Measurements from ENCODE around the gene TSC2.

Gene TSC2

DNA sequence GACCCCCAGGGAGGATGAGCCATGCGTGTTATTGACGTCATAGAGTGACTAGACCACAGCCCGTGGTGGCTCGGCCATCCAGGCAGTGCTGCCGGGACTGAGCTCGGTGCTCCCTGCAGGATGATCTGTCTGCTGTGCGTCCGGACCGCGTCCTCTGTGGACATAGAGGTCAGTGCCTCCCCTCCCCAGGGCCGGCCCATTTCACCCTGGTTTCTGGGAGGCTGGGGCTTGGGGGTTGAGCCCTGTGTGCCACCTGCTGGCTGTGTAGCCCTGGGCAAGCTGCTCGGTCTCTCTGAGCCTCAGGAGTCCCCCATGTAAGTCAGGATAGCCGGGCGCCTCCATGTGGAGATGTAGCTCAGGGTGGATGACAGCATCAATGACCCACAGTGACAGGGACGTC, 8.3 kb downstream of the TSC2 start:
- Mint-ChIP-seq H3K36me3 (ENCODE audit: low read depth) (peaks cover 4% of the 10 kb centered on the region), H3K4me3 (no peak overlapping the region), H3K9me3 (no peaks in the 10 kb centered on the region)

DNA sequence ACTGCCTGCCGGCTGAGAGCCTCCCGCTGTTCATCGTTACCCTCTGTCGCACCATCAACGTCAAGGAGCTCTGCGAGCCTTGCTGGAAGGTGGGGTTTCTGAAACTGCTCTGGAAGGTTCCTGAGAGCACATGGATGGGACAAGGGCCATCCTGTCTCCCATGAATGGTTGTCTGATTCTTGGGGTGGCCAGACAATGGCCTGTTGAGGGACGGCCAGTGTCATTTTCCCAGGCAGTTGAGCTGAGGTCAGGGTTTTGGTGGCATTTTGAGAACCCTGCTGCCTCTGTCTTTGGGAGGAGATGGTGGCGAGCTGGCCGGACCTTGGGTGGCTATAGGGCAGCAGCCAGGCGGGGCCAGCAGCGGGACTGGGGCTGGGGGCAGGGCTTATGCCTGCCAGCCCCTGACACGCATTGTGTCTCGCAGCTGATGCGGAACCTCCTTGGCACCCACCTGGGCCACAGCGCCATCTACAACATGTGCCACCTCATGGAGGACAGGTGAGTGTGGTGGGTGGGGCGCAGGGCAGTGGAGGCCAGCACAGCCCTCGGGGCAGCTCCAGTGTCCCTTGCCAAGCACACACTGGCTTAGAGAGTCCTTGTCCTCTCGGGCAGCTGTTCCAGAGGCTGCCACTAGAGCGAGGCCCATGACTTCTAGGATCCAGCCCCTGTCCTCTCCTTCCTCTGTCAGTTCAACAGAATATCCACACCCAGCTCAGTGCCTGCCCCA, 9.1 kb downstream of the TSC2 start:
- Mint-ChIP-seq H3K4me1 (ENCODE audit: low read depth) (no peaks in the 10 kb centered on the region), H3K27ac (no peak overlapping the region), H3K27me3 (ENCODE audit: low read depth) (no peaks in the 10 kb centered on the region), H3K4me3 (no peak overlapping the region), H3K9me3 (no peaks in the 10 kb centered on the region), H3K36me3 (ENCODE audit: low read depth) (peaks cover 4% of the 10 kb centered on the region)
- no peak for DNase-seq (ENCODE audit: low spot score)

More for the DNA sequence above, 8.3 kb downstream of the TSC2 start:
- no peaks in the 10 kb centered on the region for H3K27me3 Mint-ChIP-seq (ENCODE audit: low read depth)
- DNase-seq (ENCODE audit: low spot score), result no peak
- H3K27ac Mint-ChIP-seq, result no peak overlapping the region
- H3K4me1 Mint-ChIP-seq (ENCODE audit: low read depth), result no peaks in the 10 kb centered on the region

DNA sequence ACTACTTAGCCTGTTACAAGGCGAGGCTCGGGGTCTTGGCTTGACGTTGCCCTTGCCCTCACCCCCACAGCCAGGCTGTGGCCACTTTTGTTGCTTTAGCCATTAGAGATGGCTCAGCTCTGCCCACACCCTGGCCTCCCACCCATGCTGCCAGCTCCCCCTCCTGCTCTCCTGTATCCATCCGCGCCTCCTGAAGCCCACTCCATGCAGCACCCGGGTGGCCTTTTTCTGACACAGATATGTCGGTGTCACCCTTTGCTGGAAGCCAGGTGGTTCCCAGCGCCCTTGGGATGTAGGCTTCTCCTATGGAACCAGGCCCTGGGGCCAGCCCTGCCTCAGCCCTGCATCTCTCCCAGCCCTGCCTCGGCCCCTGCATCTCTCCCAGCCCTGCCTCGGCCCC, 9.7 kb downstream of the TSC2 start:
- no peak overlapping the region for H3K4me3 Mint-ChIP-seq
- peaks cover 3% of the 10 kb centered on the region for H3K36me3 Mint-ChIP-seq (ENCODE audit: low read depth)
- no peak overlapping the region for H3K27ac Mint-ChIP-seq
- no peaks in the 10 kb centered on the region for H3K4me1 Mint-ChIP-seq (ENCODE audit: low read depth)
- no peaks in the 10 kb centered on the region for H3K9me3 Mint-ChIP-seq
- no peak for DNase-seq (ENCODE audit: low spot score)
- no peaks in the 10 kb centered on the region for H3K27me3 Mint-ChIP-seq (ENCODE audit: low read depth)

DNA sequence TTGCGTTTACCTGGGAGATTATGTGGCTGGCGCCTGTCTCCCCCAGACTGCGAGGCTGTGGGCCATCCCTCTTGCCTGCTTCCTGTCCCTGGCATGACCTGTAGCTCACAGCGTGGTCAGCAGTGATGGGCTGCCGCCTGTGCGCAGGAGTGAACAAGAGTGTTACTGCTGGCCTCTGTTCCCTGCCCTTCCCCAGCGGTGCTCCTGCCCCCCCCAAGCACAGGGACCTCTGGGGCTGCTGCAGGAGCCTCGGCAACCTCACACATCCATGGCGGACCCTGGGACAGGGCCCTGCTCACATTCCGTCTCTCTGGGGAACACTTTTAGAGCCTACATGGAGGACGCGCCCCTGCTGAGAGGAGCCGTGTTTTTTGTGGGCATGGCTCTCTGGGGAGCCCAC, 10.6 kb downstream of the TSC2 start:
- no peak overlapping the region for H3K4me3 Mint-ChIP-seq
- no peaks in the 10 kb centered on the region for H3K4me1 Mint-ChIP-seq (ENCODE audit: low read depth)
- H3K27ac Mint-ChIP-seq, result no peak overlapping the region
- H3K36me3 Mint-ChIP-seq (ENCODE audit: low read depth), result peaks cover 1% of the 10 kb centered on the region
- no peaks in the 10 kb centered on the region for H3K9me3 Mint-ChIP-seq
- H3K27me3 Mint-ChIP-seq (ENCODE audit: low read depth), result no peaks in the 10 kb centered on the region
- no peak for DNase-seq (ENCODE audit: low spot score)

DNA sequence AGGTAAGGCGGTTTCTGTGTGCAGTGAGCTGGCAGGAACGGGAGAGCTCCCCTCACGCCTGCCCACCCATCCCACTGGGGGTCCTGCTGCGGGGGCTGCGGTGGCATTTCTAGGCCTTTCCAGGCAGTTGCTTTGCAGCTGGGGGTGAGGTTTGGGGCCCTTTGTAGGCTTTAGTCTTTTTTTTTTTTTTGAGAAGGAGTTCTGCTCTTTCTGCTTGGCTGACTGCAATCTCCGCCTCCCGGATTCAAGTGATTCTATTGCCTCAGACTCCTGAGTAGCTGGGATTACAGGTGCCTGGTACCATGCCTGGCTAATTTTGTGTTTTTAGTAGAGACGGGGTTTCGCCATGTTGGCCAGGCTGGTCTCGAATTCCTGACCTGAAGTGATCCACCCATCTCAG, 11.1 kb downstream of the TSC2 start:
- Mint-ChIP-seq H3K4me3 (no peak overlapping the region), H3K27me3 (ENCODE audit: low read depth) (no peaks in the 10 kb centered on the region), H3K27ac (no peak overlapping the region), H3K36me3 (ENCODE audit: low read depth) (peaks cover 1% of the 10 kb centered on the region), H3K4me1 (ENCODE audit: low read depth) (no peaks in the 10 kb centered on the region), H3K9me3 (no peaks in the 10 kb centered on the region)
- no peak for DNase-seq (ENCODE audit: low spot score)

DNA sequence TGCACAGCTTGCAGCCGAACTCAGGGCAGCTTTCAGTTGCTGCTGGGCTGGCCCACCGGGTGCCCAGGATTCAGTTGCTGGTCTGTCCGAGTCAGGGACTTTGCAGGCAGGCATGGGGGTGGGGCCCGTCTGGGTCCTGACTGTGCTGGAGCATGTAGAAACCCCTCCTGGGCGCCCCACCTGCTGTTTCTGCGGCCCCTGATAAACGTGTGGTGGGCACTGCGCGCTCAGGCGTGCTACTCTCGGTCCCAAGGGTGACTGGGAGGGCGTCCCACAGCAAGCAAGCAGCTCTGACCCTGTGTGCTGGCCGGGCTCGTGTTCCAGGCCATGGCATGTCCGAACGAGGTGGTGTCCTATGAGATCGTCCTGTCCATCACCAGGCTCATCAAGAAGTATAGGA, 12.6 kb downstream of the TSC2 start:
- no peak for DNase-seq (ENCODE audit: low spot score)
- no peaks in the 10 kb centered on the region for H3K9me3 Mint-ChIP-seq
- no peaks in the 10 kb centered on the region for H3K4me1 Mint-ChIP-seq (ENCODE audit: low read depth)
- no peaks in the 10 kb centered on the region for H3K27me3 Mint-ChIP-seq (ENCODE audit: low read depth)
- peaks cover 1% of the 10 kb centered on the region for H3K36me3 Mint-ChIP-seq (ENCODE audit: low read depth)
- H3K27ac Mint-ChIP-seq, result no peak overlapping the region
- H3K4me3 Mint-ChIP-seq, result no peak overlapping the region

DNA sequence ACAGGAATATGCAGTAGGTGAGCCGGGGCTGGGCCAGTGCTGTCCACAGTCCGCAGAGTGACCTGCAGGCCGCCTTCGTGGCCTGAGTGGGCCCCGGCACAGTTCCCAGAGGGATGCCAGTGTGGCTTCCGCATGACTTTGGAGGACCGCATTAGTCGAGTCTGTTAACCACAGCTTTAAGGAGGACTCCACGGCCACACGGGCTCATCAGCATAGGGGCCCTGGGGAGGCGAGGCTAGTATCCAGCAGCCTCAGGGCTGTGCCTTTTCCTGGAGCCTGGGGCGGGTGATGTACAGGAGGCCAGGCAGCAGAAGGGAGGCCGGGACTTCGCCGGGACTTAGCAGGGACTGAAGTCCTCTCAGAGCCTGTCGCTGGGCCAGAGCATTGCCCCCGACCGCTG, 13.2 kb downstream of the TSC2 start:
- no peaks in the 10 kb centered on the region for H3K4me1 Mint-ChIP-seq (ENCODE audit: low read depth)
- no peaks in the 10 kb centered on the region for H3K9me3 Mint-ChIP-seq
- peaks cover 3% of the 10 kb centered on the region for H3K36me3 Mint-ChIP-seq (ENCODE audit: low read depth)
- H3K27ac Mint-ChIP-seq, result no peak overlapping the region
- no peak overlapping the region for H3K4me3 Mint-ChIP-seq
- no peaks in the 10 kb centered on the region for H3K27me3 Mint-ChIP-seq (ENCODE audit: low read depth)
- DNase-seq (ENCODE audit: low spot score), result no peak

DNA sequence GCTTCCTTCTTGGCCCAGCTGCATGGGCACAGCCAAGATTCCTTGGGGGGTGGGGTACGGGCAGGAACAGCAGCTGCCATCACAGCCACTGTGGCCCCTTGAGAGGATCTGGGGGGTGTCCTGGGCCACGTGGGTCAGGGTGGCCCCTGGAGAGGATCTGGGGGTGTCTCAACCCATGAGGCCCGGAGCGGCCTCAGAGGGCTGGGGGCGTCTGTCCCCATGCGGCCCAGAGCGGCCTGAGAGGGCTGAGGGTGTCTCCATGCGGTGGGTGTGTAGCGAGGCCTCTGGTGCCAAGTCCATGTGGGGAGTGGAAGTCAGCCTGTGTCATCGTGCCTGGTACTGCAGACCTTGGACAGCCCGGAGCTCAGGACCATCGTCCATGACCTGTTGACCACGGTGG, 13.7 kb downstream of the TSC2 start:
- Mint-ChIP-seq H3K4me1 (ENCODE audit: low read depth) (no peaks in the 10 kb centered on the region), H3K27me3 (ENCODE audit: low read depth) (no peaks in the 10 kb centered on the region), H3K36me3 (ENCODE audit: low read depth) (peaks cover 6% of the 10 kb centered on the region), H3K27ac (no peak overlapping the region), H3K4me3 (no peak overlapping the region), H3K9me3 (no peaks in the 10 kb centered on the region)
- DNase-seq (ENCODE audit: low spot score), result no peak

DNA sequence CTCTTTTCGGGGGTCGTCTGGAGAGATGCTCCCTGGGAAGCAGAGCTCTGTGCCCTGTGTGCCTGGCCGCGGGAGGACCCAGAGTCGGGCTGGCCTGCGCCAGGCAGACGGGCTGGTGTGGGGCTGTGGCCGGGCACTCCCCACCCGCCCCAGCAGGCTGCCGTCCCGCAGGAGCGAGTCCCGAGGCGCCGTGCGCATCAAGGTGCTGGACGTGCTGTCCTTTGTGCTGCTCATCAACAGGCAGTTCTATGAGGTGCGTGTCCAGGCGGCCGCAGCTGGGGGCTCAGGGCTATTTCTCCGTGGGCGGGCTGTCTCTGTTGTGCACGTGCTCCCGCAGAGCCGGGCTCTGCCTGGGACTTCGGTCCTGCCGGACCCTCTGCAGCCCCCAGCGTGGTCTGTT, 15.0 kb downstream of the TSC2 start:
- no peaks in the 10 kb centered on the region for H3K27me3 Mint-ChIP-seq (ENCODE audit: low read depth)
- DNase-seq (ENCODE audit: low spot score), result no peak
- H3K9me3 Mint-ChIP-seq, result no peaks in the 10 kb centered on the region
- H3K27ac Mint-ChIP-seq, result no peak overlapping the region
- H3K36me3 Mint-ChIP-seq (ENCODE audit: low read depth), result peaks cover 10% of the 10 kb centered on the region
- no peak overlapping the region for H3K4me3 Mint-ChIP-seq
- H3K4me1 Mint-ChIP-seq (ENCODE audit: low read depth), result no peaks in the 10 kb centered on the region

DNA sequence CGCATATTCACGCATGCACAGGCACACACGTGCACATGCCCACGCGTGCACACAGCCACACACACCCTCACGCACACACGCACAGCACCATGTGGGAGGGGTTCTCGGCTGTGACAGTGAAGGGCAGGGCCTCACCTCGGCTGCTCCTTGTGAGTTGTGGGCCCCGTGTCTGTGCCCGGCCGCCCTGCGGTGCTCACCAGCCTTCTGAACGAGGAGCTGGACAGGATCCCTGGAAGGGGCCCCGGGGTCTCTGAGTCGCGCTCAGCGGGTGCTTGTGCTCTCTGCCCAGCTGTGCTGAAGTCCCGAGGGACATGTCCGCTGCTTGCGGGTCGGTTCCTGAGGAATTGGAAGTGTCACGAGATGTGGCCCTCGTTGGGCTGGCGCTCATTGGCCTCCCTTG, 16.1 kb downstream of the TSC2 start:
- Mint-ChIP-seq H3K27me3 (ENCODE audit: low read depth) (no peaks in the 10 kb centered on the region), H3K9me3 (no peaks in the 10 kb centered on the region), H3K4me3 (no peak overlapping the region), H3K4me1 (ENCODE audit: low read depth) (no peaks in the 10 kb centered on the region), H3K27ac (no peak overlapping the region), H3K36me3 (ENCODE audit: low read depth) (peaks cover 13% of the 10 kb centered on the region)
- DNase-seq (ENCODE audit: low spot score), result no peak

DNA sequence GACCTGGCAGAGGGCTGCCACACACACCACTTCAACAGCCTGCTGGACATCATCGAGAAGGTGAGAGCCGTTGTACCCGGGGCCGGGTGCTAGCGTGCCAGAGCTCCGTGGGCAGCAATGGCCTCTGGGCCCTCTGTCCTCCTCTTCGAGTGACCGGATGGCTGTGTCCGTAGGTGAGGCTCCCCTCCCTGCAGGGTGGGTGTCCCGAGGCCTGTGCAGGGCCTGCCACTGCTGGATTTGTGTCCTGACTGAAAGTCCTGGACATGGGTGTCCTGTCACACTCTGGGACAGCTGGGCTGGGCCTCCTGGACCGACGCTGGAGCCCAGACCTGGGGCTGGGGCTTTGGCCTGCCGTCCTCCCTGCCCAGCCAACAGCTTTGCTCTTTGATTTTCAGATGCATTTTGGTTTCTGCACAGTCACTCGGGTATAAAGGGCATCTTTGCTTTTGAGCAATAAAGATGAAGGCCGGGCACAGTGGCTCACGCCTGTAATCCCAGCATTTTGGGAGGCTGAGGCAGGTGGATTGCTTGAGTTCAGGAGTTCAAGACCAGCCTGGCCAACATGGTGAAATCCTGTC, 16.7 kb downstream of the TSC2 start:
- Mint-ChIP-seq H3K9me3 (no peaks in the 10 kb centered on the region), H3K4me3 (no peak overlapping the region), H3K36me3 (ENCODE audit: low read depth) (peaks cover 13% of the 10 kb centered on the region), H3K27me3 (ENCODE audit: low read depth) (no peaks in the 10 kb centered on the region), H3K27ac (no peak overlapping the region), H3K4me1 (ENCODE audit: low read depth) (no peaks in the 10 kb centered on the region)
- DNase-seq (ENCODE audit: low spot score), result no peak

DNA sequence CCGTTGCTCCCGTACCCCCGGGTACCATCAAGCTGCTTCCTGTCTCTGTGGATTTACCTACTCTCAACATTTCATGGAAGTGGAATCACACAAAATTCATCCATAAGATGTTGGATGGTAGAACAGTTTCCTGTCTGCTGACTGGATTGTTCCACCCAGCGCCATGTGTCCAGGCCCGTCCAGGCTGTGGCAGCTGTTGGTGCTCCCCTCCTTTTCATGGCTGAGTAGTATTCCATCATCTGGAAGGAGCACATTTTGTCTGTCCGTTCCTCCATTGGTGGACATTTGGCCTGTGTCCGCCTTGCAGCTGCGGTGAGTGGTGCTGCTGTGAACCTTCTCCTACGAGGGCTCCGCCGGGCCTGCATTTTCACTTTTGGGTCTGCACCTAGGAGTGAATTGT, 18.4 kb downstream of the TSC2 start:
- no peaks in the 10 kb centered on the region for H3K9me3 Mint-ChIP-seq
- H3K4me3 Mint-ChIP-seq, result no peak overlapping the region
- no peaks in the 10 kb centered on the region for H3K4me1 Mint-ChIP-seq (ENCODE audit: low read depth)
- H3K27ac Mint-ChIP-seq, result no peak overlapping the region
- peaks cover 17% of the 10 kb centered on the region for H3K36me3 Mint-ChIP-seq (ENCODE audit: low read depth)
- H3K27me3 Mint-ChIP-seq (ENCODE audit: low read depth), result no peaks in the 10 kb centered on the region
- no peak for DNase-seq (ENCODE audit: low spot score)

DNA sequence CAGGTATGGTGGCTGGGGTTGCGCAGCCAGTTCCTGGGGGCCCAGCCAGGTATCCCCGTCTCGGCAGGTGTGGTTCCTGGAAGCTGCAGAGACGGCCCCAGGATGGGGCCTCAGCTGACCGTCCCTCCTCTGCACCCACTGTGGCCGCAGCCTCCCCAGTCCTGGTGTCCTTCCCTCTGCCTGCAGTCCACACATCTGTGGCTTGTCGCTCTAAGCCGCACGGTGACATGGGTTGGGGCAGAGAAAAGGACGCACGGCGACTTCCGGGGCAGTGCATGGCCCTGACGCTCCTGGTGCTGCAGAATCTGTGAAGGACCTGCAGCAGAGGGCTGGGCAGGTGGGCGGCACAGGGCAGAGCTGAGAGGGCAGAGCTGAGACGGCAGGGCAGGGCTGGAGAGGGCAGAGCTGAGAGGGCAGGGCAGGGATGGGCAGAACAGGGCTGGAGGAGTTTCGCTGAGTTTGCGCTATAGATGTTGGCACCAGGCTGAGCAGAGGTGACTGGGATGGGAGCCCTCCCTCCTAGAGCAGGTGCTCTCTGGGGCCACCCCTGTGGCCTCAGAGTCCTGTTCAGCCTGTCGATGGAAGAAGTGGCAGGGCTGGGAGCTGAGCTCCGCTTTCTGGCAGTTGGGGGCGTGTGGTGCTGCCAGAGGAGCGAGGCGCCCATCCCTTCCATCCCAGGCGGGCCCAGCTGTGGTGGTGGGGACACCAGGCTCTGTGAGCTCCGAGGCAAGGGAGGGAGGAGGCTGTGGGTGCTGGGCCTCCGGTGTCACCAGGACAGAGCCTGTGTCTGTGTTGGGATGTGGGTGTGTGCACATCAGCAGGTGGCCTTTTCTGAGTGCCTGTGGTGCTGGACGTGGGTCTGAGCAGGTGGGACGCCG, 23.0 kb downstream of the TSC2 start:
- H3K4me3 Mint-ChIP-seq, result no peak overlapping the region
- no peak overlapping the region for H3K27ac Mint-ChIP-seq
- H3K9me3 Mint-ChIP-seq, result no peaks in the 10 kb centered on the region
- no peaks in the 10 kb centered on the region for H3K4me1 Mint-ChIP-seq (ENCODE audit: low read depth)
- no peaks in the 10 kb centered on the region for H3K27me3 Mint-ChIP-seq (ENCODE audit: low read depth)
- H3K36me3 Mint-ChIP-seq (ENCODE audit: low read depth), result peaks cover 19% of the 10 kb centered on the region
- DNase-seq (ENCODE audit: low spot score), result no peak

DNA sequence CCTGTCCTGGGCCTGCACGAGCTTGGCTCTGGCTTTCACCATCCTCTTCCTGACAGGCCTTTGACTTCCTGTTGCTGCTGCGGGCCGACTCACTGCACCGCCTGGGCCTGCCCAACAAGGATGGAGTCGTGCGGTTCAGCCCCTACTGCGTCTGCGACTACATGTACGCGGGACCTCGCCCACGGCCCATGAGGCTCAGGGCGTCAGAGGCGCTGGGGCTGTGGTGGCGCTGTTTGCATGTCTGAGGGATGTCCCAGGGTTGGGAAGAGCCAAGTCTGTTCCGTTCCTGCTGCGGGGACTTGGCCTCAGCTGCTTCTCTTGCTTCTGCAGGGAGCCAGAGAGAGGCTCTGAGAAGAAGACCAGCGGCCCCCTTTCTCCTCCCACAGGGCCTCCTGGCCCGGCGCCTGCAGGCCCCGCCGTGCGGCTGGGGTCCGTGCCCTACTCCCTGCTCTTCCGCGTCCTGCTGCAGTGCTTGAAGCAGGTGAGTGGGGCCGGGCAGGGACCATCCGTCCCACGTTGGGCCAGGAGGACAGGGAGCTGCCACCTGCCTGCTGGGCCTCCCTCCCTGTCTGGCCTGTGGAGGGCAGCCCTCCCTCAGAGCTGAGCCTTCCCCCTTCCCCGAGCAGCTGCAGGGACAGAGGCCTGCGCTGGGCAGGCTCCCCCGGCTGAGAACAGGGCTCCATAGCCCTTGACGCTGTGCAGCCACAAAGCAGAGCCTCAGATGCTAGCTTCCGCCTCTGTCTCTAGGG, 23.8 kb downstream of the TSC2 start:
- H3K9me3 Mint-ChIP-seq, result no peaks in the 10 kb centered on the region
- H3K4me1 Mint-ChIP-seq (ENCODE audit: low read depth), result no peaks in the 10 kb centered on the region
- H3K36me3 Mint-ChIP-seq (ENCODE audit: low read depth), result peaks cover 14% of the 10 kb centered on the region
- DNase-seq (ENCODE audit: low spot score), result no peak
- no peaks in the 10 kb centered on the region for H3K27me3 Mint-ChIP-seq (ENCODE audit: low read depth)
- H3K4me3 Mint-ChIP-seq, result no peak overlapping the region
- no peak overlapping the region for H3K27ac Mint-ChIP-seq
